Colonic mucosa (tissue), 4 donors: ENCODE results near the gene SEMA5B. TPM values are rescaled to one million over a fixed set of nuclear protein-coding genes. Genes with fewer than 3 reads are reported as not detected.

Experiments
- DNase-seq: peaks from one replicate; pipeline ENCODE4 v3.0.0-alpha.2; 2020
- H3K27ac ChIP-seq: fragments of 200-600 bp; one replicate; pipeline ENCODE4 v1.8.0; 2021
- H3K27me3 ChIP-seq: fragments of 200-600 bp; one replicate; pipeline ENCODE4 v1.8.0; 2021
- H3K36me3 ChIP-seq: fragments of 200-600 bp; one replicate; pipeline ENCODE4 v1.8.0; 2021
- H3K4me1 ChIP-seq: fragments of 200-600 bp; one replicate; pipeline ENCODE4 v1.8.0; 2021; ENCODE audit warnings: mild to moderate bottlenecking
- H3K4me3 ChIP-seq: fragments of 200-600 bp; one replicate; pipeline ENCODE4 v1.8.0; 2021
- H3K9ac ChIP-seq, 2 donors: one replicate each; pipeline ENCODE4 v1.7.0; 2013; ENCODE audit warnings: control low read depth in 2 of 2, low read depth in 2 of 2, low read length in 2 of 2
- H3K9me3 ChIP-seq: fragments of 200-600 bp; one replicate; pipeline ENCODE4 v1.8.0; 2021
- CTCF ChIP-seq: fragments of 200-600 bp; IDR thresholded peaks from one replicate; pipeline ENCODE4 v1.8.0; 2022; ENCODE audit warnings: antibody characterized with exemption, mild to moderate bottlenecking
- intact Hi-C: fragments of 100-400 bp; cut with DNase I; formaldehyde crosslinking; loops from one replicate; pipeline ENCODE4 v1.14.1; 2022
- total RNA-seq, 2 donors: library from RNA; stranded (reverse); fragmentation: NEBNext Ultra II Directional in 1 of 2; extraction: Animal tissue kit (Norgen Biotek cat#: 25700) in 1 of 2; gene quantifications; one replicate each; pipeline ENCODE4 v1.2.1, GENCODE V29; 2021
- donor health status: healthy.
- donor health status: DM: no; HTN: no; CAD: no.
- donor health status: DM: no; HTN: no; CAD: no.

Gene SEMA5B
- total RNA-seq, 2 donors from 2014 or later, result 0.40 to 1.3 TPM

GRCh38 chr3:123068601-123069381 is 41.2 kb upstream of the SEMA5B start:
- intact Hi-C loops, result no loop called here
- Histone ChIP-seq H3K4me3 (peak overlapping the region; percentile 86), H3K27me3 (no peaks in the 10 kb centered on the region), H3K4me1 (peaks cover 4% of the 10 kb centered on the region), H3K9ac (peak overlapping the region; percentile 47 to 88), H3K27ac (peak overlapping the region; percentile 62), H3K9me3 (no peaks in the 10 kb centered on the region), H3K36me3 (no peaks in the 10 kb centered on the region)
- no peak for TF ChIP-seq CTCF
- no peak for DNase-seq

- H3K9ac ChIP-seq, result peak overlapping the region; percentile 88 to 94
- DNase-seq, result peak; percentile 62
- no peaks in the 10 kb centered on the region for H3K9me3 ChIP-seq
- peak overlapping the region; percentile 62 for H3K27ac ChIP-seq
- H3K27me3 ChIP-seq, result no peaks in the 10 kb centered on the region
- intact Hi-C loops, result no loop called here
- TF ChIP-seq CTCF, result no peak
- H3K4me1 ChIP-seq, result peaks cover 4% of the 10 kb centered on the region
- peak overlapping the region; percentile 86 for H3K4me3 ChIP-seq
- H3K36me3 ChIP-seq, result no peaks in the 10 kb centered on the region
Measured at GRCh38 chr3:123067689-123068600, 40.4 kb upstream of the SEMA5B start.

GRCh38 chr3:123066896-123067688 is 39.5 kb upstream of the SEMA5B start, which contains the start of gene PDIA5:
TSS of gene PDIA5 (plus strand) at chr3:123067025. CDS start at chr3:123067165, 140 bp downstream.
- Histone ChIP-seq H3K36me3 (no peaks in the 10 kb centered on the region), H3K4me3 (peak within 1 kb of the TSS; percentile 86), H3K4me1 (peaks cover 4% of the 10 kb centered on the region), H3K27ac (peak within 1 kb of the TSS; percentile 62), H3K9me3 (no peaks in the 10 kb centered on the region), H3K27me3 (no peaks in the 10 kb centered on the region), H3K9ac (peak within 1 kb of the TSS; percentile 88 to 94)
- intact Hi-C loops, result no loop called here
- no peak for TF ChIP-seq CTCF
- peak; percentile 93 for DNase-seq

- H3K9ac ChIP-seq, result peak overlapping the region in 1 of 2 donors; percentile 94
- intact Hi-C loops, result no loop called here
Measured at GRCh38 chr3:123066599-123066895, 39.0 kb upstream of the SEMA5B start.

More at GRCh38 chr3:123066599-123066895, 39.0 kb upstream of the SEMA5B start:
- H3K4me3 ChIP-seq, result peak overlapping the region; percentile 86
- no peaks in the 10 kb centered on the region for H3K36me3 ChIP-seq
- no peak for DNase-seq
- no peak for TF ChIP-seq CTCF
- no peaks in the 10 kb centered on the region for H3K9me3 ChIP-seq
- peak overlapping the region; percentile 62 for H3K27ac ChIP-seq
- no peaks in the 10 kb centered on the region for H3K27me3 ChIP-seq
- H3K4me1 ChIP-seq, result peaks cover 4% of the 10 kb centered on the region
